ENCODE measurements around the gene GLA.

DNA sequence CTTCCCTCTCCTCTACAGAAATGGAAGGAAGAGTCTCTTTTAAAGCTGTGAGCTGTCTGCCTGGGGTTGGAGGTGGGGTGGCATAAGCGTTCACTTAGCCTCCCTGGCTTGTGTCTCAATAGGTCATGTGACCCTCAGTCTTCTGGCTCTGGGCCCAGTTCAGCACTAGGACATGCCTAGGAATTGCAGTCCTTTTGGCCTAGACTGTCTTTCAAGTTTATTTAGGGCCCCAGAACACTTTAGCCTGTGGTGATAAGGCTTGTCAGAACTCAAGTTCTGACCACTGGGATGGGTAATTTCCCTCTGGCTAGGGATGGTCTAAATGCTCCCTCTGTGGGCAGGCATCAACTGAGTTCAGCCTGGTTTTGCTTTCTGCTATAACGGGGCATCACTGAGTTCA, 43.2 kb upstream of the GLA start:
- TF ChIP-seq, protein P1, sequence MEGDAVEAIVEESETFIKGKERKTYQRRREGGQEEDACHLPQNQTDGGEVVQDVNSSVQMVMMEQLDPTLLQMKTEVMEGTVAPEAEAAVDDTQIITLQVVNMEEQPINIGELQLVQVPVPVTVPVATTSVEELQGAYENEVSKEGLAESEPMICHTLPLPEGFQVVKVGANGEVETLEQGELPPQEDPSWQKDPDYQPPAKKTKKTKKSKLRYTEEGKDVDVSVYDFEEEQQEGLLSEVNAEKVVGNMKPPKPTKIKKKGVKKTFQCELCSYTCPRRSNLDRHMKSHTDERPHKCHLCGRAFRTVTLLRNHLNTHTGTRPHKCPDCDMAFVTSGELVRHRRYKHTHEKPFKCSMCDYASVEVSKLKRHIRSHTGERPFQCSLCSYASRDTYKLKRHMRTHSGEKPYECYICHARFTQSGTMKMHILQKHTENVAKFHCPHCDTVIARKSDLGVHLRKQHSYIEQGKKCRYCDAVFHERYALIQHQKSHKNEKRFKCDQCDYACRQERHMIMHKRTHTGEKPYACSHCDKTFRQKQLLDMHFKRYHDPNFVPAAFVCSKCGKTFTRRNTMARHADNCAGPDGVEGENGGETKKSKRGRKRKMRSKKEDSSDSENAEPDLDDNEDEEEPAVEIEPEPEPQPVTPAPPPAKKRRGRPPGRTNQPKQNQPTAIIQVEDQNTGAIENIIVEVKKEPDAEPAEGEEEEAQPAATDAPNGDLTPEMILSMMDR (IDR thresholded peaks at IDR 0.05): no peak
- TF ChIP-seq REST (IDR thresholded peaks at IDR 0.05; ENCODE audit: insufficient read depth in 1 of 2, low read depth in 2 of 2, low read length in 1 of 2) (no peak), POLR2AphosphoS5 (IDR thresholded peaks at IDR 0.05; ENCODE audit: low read depth, low read length) (no peak)

All from Panc1 (cell line).